GM12801 (cell line): ENCODE data around the gene ZNF3.

Source experiments
- TF ChIP-seq, protein P1 (sequence below): IDR thresholded peaks from one replicate; pipeline ENCODE4 v1.5.1; 2011; ENCODE audit warnings: control low read depth; ENCODE audit not compliant: insufficient read length; ENCODE audit errors: extremely low read depth

ZNF3 gene

DNA sequence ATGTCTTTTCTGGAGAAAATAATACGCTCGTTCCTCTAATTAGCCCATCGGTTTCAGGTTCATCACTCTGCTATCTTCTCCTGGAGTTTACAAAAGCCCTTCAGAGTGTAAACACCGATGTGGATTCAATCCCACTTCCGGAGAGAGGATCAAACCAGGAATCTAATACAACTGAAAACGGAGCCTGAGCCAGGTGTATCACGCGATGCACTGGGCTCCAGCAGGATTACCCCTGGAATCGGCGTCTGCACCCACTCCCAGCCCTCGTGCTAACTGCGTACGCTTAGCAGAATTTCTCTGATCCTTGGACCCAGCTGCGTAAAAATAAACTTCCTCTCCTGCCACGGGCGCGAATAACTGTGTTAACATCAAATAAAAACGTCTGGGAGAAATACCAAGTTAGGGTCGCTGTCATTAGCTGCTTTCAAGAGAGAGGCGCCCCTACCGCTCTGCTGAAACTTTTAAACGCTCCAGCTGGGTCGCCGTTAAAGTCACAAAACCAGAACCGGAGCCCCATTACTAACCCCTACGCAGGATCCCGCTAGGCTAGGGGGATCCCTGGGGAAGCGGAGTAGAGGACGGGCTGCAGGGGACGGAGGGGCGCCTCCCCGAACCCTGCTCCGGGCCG, 502 bp downstream of the ZNF3 start:
- TF ChIP-seq, protein P1, sequence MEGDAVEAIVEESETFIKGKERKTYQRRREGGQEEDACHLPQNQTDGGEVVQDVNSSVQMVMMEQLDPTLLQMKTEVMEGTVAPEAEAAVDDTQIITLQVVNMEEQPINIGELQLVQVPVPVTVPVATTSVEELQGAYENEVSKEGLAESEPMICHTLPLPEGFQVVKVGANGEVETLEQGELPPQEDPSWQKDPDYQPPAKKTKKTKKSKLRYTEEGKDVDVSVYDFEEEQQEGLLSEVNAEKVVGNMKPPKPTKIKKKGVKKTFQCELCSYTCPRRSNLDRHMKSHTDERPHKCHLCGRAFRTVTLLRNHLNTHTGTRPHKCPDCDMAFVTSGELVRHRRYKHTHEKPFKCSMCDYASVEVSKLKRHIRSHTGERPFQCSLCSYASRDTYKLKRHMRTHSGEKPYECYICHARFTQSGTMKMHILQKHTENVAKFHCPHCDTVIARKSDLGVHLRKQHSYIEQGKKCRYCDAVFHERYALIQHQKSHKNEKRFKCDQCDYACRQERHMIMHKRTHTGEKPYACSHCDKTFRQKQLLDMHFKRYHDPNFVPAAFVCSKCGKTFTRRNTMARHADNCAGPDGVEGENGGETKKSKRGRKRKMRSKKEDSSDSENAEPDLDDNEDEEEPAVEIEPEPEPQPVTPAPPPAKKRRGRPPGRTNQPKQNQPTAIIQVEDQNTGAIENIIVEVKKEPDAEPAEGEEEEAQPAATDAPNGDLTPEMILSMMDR = no peak

DNA sequence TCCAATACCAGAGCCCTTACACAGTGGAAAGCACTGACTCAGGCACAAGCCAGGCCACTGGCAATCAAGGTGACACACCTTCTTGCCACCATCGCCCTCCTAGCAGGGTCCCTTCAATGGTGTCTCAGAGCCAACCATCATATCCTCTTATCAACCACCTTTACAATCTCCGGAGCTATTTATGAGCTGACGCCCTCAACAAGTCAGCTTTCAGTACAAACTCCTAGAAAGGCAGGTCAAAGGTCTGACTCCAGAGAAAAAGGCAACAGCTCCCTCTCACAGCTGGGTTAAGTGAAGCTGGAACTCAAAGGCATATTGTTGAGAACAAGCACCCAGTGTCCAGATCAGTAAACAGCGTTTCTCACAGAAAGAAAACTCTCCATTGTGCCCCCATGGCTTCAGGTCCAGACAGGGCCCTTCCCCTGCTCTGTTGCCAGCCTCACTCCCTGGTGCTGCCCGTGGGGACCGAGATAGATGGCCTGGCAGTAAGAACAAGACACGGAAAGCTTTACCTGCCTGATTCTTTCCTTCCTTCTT, 2.4 kb downstream of the ZNF3 start:
- TF ChIP-seq, protein P1 = no peak

DNA sequence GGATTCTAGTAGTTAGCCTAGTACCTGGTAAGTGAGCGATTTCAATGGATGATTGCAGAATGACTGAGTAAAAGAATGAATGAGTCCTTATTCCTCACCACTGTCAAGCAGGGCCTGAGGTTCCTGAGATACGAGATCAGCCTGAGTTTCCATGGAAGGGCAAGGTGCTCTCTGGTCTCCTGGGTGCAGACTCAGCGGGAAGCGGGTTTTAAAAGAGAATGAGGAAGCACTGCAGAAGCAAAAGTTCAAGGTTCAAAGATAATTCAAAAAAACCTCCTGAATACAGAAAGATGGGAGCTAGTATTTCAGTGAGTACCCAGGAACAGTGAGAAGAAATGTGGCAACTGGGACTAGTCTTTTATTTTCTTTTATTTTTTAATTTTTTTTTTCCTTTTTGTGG, 4.3 kb downstream of the ZNF3 start:
- TF ChIP-seq, protein P1 = no peak

DNA sequence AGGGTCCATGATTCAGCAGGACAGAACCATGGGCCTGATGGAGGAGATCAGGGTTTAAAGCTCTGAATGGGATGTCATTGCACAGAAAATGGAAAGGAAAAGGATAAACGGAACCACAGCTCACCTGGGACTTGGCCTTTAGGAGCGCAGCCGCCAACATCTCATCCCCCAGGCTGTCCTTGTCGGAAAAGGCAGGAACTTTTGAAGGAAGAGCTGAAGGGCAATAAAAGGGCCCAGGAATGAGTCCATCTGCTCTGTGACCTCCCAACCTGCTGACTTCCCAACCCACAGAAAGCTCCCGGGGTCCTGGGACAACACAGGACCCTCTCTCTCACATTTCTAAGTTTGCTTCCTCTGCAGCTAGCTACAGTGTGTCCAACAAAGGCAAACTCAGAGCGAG, 6.1 kb downstream of the ZNF3 start:
- TF ChIP-seq, protein P1 = no peak

DNA sequence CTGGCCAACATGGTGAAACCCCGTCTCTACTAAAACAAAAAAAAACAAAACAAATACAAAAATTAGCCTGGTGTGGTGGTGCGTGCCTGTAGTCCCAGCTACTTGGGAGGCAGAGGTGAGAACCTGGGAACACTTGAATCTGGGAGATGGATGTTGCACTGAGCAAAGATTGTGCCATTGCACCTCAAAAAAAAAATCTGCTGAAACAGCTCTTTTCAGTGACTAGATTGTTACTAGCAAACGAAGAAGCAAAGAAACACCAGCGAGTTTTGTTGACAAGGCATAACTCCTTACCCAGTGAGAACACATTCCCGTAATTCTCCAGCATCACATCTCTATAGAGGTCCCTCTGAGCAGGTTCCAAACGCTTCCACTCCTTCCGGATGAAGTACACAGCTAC, 6.7 kb downstream of the ZNF3 start:
- TF ChIP-seq, protein P1 = no peak

DNA sequence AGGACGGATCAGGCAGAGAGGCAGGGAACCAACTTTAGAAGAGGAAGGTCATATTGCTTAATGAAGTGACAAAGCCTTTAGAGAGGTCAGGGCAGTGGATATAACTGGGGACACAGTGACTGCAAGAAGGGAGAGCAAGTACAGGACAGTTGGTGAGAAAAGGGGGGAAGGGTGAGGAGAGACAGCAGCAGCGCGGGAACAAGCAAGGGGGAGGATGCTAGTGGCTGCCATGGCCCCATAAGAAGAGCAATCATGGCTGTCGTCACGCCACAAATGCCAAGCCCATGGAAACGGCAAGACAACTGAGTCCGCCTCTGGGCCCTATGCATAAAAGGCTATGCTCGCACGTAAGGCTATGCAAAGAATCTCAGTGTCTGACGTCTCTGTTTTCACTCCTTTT, 9.1 kb downstream of the ZNF3 start:
- TF ChIP-seq, protein P1 = no peak

DNA sequence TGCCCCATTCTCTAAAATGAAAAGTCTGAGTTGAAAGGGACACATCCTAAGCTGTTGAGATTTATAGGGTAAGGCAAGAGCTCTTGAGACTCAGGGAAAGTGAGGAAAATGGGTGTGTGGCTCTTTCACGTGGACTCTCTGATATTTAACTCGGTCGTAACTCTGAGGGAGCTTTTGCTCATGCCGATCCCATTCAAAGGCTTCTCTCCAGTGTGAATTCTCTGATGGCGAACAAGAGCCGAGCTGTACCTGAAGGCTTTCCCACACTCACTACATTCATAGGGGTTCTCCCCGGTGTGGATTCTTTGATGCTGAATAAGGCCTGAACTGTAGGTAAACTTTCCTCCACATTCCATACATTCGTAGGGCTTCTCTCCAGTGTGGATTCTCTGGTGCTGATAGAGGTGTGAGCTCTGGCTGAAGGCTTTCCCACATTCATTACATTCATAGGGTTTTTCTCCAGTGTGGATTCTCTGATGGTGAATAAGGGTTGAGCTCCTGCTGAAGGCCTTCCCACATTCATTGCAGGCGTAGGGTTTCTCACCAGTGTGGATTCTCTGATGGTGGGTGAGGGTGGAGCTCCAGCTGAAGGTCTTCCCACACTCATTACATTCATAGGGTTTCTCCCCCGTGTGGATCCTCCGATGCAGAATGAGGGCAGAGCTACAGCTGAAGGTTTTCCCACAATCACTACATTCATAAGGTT, 10.4 kb downstream of the ZNF3 start:
- TF ChIP-seq, protein P1 = no peak
